ENCODE measurements around the gene ARMC8.
"Not testable (repeated sequence)": the region's sequence is repeated elsewhere in the genome, so short reads cannot be mapped to it uniquely, and the experiment has no call there.

Gene ARMC8, protein sequence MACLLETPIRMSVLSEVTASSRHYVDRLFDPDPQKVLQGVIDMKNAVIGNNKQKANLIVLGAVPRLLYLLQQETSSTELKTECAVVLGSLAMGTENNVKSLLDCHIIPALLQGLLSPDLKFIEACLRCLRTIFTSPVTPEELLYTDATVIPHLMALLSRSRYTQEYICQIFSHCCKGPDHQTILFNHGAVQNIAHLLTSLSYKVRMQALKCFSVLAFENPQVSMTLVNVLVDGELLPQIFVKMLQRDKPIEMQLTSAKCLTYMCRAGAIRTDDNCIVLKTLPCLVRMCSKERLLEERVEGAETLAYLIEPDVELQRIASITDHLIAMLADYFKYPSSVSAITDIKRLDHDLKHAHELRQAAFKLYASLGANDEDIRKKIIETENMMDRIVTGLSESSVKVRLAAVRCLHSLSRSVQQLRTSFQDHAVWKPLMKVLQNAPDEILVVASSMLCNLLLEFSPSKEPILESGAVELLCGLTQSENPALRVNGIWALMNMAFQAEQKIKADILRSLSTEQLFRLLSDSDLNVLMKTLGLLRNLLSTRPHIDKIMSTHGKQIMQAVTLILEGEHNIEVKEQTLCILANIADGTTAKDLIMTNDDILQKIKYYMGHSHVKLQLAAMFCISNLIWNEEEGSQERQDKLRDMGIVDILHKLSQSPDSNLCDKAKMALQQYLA

GRCh38 chr3:138187296-138188012 is at the start of gene ARMC8:
TSS of gene ARMC8 (plus strand) at chr3:138187301. CDS start at chr3:138187555, 254 bp downstream.
- DNase-seq: no peak
- peak; percentile 70 for ATAC-seq

- ATAC-seq: no peak
Observed at GRCh38 chr3:138137861-138138260, 49.2 kb upstream of the ARMC8 start.

GRCh38 chr3:138139691-138140090 is 47.4 kb upstream of the ARMC8 start:
- DNase-seq (no peak), ATAC-seq (no peak)

More at GRCh38 chr3:138137861-138138260, 49.2 kb upstream of the ARMC8 start:
- DNase-seq: no peak

DNA sequence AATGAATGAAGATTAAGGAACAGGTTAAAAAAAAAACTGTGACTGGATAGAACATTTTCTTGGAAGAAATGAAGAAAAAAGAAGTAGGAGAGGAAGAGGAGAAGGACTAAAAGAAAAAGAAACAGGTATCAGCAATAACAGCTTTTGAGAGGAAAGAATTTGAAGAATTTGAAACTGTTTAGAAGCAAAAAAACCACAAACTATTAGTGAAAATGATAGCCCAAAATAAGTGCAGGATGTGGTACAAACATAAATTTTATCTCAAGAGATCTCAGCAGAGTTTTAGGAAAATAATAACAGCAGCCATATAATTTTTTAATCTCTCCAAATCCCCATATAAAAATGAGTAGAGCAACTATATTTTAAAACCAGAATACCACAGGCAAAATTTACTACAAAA is 46.2 kb upstream of the ARMC8 start:
- no peak for ATAC-seq
- no peak for DNase-seq

DNA sequence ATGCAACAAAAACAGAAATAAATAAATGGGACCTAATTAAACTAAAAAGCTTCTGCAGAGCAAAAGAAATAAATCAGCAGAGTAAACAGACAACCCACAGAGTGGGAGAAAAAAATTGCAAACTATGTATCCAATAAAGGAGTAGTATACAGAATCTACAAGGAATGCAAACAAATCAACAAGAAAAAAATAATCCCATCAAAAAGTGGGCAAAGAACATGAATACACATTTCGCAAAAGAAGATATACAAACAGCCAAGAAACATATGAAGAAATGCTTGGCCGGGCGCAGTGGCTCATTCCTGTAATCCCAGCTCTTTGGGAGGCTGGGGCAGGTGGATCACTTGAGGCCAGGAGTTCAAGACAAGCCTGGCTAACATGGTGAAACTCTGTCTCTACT is 44.9 kb upstream of the ARMC8 start:
- not testable (repeated sequence) for ATAC-seq

GRCh38 chr3:138148503-138148902 is 38.6 kb upstream of the ARMC8 start:
- no peak for DNase-seq
- ATAC-seq: no peak

More for the DNA sequence above, 44.9 kb upstream of the ARMC8 start:
- not testable (repeated sequence) for DNase-seq

GRCh38 chr3:138154534-138154933 is 32.6 kb upstream of the ARMC8 start:
- no peak for DNase-seq
- no peak for ATAC-seq

DNA sequence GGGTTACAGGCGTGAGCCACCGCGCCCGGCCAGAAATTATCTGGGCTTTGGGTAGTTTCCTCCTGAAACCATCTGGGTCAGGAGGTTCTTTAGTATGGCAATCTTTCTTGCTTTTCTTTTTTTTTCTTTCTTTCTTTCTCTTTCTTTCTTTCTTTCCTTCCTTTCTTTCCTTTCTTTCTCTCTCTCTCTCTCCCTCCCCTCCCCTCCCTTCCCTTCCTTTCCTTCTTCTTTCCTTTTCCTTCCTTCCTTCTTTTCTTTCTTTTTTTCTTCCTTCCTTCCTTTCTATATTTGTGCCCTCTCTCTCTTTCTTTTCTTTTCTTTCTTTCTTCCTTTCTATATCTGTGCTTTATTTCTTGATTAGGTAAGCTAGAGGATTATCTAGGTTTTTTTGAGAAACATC is 29.4 kb upstream of the ARMC8 start:
- ATAC-seq (no peak), DNase-seq (no peak)

DNA sequence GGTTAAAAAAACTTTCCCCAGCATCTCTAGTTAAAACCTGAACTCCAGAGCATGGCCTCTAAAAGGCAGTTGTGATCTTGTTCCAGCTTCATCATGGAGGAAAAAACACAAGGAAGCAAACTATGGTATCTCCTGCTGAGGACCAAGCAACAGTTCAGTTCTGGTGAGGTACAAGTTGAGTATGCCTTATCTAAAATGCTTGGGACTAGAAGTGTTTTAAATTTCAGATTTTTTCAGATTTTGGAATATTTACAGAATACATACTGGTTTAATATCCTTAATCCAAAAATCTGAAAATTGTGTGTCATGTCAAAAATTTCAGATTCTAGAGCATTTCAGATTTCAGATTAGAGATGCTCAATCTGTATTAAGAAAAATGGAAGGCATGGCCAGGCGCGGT is 22.0 kb upstream of the ARMC8 start:
- ATAC-seq (no peak), DNase-seq (no peak)

- ATAC-seq: no peak
- DNase-seq: no peak
Observed at GRCh38 chr3:138172625-138173024, 14.5 kb upstream of the ARMC8 start.

DNA sequence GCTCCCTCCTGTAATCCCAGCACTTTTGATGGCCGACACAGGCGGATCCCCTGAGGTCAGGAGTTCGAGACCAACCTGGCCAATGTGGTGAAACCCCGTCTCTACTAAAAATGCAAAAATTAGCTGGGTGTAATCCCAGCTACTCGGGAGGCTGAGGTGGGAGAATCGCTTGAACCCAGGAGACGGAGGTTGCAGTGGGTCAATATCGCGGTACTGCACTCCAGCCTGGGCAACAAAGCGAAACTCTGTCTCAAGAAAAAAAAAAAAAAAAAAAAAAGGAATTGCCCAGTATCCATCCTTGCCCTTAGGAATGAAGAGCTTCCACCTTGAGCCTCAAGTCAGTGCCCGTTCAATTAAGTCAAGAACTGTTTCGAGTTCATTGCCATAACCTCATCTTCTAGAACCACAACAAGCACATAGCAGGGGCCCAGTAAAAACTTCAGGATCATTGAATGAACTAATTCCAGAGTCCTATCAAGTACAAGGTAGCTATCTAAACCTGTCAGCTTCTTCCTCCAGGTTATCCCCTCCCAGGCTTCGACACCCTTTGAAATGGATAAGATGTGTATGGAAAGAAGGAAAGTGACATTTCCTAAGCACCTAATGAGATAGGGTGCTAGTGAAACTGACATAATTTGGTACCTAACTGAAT is 13.2 kb upstream of the ARMC8 start:
- DNase-seq (no peak), ATAC-seq (no peak)

DNA sequence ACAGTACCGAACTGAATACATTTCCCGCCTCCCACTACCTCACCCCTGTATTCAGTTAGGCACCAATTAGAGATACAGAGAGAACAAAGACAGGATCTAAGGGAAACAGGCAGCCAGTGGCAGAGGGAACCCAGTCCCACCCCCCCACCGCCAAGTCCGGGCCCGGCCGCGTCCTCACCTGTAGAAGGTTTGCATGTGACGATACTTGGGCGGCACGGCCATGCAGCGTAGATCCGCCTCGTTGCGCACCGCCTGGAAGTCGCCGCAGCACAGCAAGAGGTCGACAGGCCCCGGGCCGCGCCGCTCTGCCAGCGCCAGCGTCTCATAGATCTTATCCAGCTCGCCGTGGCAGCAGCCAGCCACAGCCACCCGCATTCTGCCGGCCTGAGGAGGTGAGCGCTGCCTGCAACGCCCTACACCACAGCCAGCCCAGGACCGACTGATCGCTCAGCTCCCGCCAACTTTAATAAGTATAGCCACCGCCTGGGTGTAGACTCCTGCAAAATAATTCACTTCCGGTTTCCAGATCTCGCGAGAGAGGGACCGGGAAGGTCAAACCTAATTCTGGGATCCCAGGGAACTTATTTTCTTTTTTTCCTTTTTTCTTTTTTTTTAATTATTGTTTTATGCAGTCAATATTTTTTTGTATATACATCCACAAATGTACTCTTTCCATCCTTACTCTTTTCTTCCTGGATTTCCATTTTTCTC is 12.5 kb upstream of the ARMC8 start, which contains the start of gene DBR1:
TSS of gene DBR1 (minus strand) at position 501 of the 711 bp plus-strand sequence. CDS start at position 375, 126 bp downstream.
- DNase-seq (peak; percentile 79), ATAC-seq (peak; percentile 90)

GRCh38 chr3:138180375-138181029 is 6.6 kb upstream of the ARMC8 start:
- DNase-seq (peak; percentile 33), ATAC-seq (peak; percentile 79)

DNA sequence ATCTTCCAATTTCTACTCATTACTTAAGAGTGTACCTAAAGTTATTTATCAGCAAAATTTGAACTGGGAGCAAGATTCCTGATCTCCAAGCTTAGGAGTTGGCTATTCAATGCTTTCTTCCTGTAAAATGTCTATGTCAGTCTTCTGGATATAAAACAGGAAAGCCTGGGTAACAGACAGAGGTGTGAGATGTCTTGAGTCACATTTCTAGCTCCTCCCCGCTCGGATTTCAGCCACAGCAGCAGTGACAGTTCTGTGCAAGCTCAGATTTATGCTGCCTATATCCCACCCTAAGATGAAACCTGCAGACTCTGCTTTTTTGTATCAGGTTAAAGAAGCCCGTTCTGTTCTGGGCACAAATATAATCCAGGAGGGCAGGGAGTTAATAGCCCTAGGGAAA is 2.1 kb upstream of the ARMC8 start:
- no peak for DNase-seq
- ATAC-seq: no peak

GRCh38 chr3:138186221-138186620 is 880 bp upstream of the ARMC8 start:
- no peak for DNase-seq
- no peak for ATAC-seq

GRCh38 chr3:138186803-138187295 is 252 bp upstream of the ARMC8 start:
- peak; percentile 92 for ATAC-seq
- peak; percentile 90 for DNase-seq

DNA sequence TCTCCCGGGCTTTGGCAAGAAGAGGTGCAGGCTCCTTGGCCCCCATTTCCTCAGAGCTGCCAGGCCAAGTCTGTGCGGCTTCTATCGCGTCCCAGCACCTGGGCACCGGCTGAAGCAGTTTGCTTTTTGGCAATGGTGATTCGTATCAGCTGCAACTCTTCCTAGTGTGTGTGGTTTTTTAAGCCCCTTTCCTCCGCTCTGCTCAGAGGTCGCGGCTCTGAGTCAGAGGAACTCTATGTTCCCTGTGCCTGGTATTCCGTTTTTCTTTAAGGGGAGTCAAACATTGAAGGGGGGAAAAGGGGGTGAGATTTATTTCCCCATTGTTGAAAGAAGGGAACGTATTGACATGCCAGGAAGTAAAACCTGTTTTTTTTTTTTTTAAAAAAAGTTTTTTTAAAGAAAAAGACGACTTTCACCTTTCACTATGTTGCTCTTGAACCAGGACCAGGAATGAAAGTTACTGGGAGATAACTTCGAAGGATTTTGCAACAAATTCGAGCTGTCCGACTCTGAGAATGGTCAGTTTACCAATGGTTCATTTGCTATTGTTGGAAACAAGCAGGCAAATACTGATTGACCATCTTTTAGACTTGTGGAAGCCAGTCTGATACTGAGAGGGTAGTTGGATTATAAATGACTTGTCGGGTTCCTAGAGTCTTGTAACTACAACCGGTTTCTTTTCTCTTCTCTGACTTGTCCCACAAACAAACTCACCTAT is 1.1 kb downstream of the ARMC8 start:
- ATAC-seq: peak; percentile 26
- no peak for DNase-seq

DNA sequence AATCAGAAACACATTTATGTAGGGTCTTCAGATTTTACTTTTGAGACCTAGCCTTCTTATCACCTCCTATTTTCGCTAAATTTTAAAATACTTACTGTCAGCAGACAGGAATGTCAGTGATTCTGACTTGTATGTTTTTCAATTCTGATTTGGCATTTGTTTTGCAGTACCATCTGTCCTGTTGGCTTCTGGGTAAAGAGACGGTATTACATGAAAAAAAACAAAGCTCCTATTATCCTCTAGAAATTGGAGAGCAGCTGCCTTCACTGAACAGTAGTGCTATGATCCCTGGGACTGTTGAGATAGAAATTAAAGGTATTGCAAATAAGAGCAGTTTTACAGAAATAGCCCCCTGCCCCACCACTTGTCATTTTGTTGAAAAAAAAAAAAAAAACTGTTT is 8.4 kb downstream of the ARMC8 start:
- DNase-seq: no peak
- no peak for ATAC-seq

DNA sequence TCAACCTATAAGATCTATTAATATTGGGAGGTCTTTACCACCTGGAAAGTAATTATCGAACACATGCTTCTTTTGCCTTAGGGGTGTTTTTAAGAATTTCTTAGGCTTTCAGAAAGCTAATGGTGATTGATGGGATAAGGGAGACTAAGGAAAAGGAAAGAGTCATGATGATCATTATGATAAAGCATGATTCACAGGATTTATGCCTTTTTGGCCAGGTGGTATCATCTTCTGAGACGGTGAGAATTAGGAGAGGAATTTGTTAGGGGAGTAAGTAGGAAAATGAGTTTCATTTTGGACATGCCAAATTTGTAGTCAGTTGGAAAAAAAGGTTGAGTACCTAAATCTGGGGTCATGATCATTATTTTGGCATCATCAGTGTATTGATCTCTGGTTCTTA is 8.9 kb downstream of the ARMC8 start:
- DNase-seq: no peak

DNA sequence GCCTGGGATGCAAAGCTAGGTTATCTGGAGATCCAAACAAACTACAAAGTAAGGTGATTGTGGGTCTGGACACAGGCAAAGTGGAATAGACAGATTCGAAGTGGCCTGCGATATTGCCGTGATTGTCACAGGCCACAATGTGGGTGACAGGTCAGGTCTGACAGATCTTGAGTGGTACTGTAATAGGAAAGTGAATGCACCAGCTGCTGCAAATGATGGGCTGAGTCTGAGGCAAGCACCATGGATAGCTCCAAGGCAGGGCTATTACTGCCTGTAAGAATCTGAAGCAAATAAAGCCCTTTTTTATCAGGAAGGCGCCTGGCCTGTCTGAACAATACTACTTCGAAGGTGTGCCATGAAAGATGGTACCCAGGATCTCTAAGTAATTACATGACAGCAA is 10.0 kb downstream of the ARMC8 start:
- ATAC-seq: no peak
- DNase-seq: no peak

More for the DNA sequence above, 8.9 kb downstream of the ARMC8 start:
- ATAC-seq: no peak
